HL-60/S4 (cell line): ENCODE data around the gene VOPP1.

ENCODE experiments used
- in situ Hi-C: fragments of 300-500 bp; cut with MboI; formaldehyde crosslinking; loops from 2 replicates; pipeline ENCODE4 v1.14.3; 2022; ENCODE audit warnings: low sequenced_read_pairs

The VOPP1 gene

DNA sequence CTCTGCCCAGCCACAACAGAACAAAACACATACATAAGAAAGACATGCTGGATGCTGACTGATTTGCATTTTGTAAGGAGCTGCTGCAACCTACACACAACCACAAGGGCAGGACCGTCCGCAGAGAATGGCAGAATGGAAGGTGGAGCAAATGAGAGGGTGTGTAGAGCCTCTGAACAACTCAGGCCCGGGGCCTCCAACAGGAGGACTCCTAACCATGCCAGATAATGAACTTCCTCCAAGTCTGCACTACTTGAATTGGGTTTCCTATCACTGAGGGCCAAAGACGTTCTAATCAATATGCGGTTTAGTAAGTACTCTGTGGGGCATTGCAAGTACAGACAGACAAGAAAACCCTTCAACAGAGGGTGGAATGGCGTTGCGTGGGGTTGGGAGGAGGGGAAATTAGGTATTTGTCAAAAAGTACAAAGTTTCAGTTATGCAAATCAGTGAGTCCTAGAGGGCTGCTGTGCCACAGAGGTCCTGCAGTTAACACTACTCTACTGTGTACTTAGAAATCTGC, 14.6 kb downstream of the VOPP1 start:
- in situ Hi-C loops: no loop called here

DNA sequence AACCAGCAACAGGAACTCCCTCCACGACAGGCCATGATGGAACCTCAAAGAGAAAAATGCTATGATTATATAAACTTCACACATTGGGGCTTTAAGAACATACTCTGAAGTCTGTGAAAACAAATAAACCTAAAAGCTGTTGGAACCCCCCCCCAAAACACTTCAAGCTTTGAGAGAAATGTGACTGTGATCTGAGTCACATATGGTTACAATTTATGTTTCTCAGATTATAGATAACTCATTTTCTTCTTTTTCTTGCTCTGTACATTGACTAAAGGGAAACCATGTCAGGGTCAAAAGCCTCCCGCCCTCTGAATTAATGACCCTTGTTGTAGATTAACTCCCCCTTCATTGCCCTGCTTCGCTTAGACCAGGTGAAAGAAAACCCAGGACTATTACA, 15.8 kb downstream of the VOPP1 start:
- in situ Hi-C loops: no loop called here

DNA sequence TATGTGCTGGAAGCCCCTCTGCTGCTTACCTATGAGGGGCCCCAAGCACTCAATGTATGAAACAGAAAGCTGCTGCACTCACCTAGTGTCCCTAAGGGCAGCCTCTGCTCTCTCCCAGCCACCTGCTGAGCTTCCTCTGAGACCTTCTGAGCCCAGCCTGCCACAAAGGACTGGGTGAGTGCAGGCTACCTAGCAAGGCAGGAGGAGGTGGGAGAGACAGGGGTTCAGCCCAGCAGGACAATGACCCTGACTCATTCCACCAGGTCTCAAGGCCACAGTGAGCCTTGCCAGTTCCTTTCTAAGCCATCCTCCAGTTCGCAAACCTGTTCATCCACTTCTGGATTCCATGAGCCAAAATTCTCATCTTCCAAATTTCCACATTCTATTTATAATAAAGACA, 16.3 kb downstream of the VOPP1 start:
- in situ Hi-C loops: no loop called here

DNA sequence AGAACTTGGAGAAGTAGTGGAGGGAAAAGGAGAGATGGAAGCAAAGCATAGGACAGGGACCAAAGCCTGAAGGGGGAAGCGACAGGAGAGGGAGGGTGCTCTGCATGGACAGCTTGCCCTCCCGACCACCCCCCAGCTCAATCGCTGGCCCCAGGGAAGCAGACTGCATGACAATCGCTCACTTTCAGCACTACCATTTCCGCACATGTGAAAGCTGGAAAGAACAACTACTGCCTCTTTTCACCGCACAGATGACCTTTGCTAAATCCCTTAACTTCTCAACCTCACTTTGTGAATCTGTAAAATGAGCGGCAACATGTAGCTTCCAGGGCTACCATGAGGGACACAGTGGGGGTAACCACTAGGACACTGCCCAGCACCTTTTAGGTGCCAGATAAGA, 17.1 kb downstream of the VOPP1 start:
- in situ Hi-C loops: no loop called here

DNA sequence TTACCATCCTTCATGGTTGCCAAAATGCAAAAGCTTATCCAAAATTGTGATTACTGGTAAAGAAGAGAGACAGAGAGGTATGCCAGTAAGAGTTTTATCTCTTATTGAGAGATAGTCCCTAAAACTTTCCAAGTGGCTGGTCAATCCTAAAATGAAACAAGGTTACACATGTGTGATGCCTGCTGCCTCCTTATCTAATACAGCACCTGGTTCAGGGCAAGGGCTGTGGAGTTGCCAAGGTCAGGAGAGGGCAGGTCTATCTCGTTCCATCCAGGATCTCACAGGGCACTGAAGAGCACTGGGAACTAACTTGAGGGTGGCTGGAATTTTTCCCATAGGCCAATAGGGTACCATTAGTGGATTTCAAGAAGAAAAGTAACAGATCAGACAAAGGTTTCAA, 18.3 kb downstream of the VOPP1 start:
- in situ Hi-C loops: no loop called here

DNA sequence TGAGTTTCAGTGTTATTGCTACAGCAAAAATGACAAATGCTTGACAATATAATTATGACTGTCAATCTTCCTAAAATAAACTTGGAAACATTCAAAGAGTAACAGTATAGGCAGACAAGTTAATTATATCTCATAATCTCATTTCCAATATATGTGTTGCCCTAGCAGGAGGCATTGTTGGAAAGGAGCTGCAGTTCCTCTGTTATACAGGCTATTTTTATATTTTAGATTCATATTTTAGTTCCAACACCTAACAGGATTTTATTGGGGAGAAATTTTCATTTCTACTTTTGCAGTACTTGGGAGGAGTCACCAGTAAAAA, 19.3 kb downstream of the VOPP1 start:
- in situ Hi-C loops: no loop called here

DNA sequence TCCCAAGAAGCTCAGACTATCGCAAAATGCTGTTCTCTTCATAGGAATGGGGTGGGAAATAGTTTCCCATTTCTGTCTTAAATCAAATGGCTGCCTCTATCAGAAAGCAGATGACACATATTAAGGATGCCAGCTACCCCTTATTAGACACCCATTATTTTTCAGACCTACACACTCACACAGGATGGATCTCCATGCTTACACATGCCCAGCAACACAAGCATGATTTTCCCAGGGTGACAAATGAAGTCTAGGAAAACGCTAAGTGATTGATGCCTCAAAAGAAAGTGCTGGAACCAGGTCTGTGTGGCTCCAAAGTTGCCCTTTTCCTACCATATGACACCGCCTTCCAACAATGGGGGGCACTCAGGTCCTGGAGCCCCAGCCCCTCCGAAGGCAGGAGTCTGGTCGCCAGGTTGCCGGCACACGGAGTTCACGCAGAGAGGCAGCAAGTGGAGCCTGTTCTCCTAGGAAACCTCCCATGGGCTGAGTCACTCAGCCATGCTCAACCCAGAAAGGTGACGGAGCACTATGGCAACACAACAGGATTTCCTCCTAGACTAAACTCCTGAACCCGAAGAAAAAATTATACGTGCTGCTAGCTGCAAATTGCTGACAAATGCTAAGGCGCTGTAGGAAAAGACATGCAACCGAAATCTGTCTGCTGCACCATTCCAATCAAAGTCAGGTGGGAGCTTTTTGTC, 19.8 kb downstream of the VOPP1 start:
- in situ Hi-C loops: no loop called here

DNA sequence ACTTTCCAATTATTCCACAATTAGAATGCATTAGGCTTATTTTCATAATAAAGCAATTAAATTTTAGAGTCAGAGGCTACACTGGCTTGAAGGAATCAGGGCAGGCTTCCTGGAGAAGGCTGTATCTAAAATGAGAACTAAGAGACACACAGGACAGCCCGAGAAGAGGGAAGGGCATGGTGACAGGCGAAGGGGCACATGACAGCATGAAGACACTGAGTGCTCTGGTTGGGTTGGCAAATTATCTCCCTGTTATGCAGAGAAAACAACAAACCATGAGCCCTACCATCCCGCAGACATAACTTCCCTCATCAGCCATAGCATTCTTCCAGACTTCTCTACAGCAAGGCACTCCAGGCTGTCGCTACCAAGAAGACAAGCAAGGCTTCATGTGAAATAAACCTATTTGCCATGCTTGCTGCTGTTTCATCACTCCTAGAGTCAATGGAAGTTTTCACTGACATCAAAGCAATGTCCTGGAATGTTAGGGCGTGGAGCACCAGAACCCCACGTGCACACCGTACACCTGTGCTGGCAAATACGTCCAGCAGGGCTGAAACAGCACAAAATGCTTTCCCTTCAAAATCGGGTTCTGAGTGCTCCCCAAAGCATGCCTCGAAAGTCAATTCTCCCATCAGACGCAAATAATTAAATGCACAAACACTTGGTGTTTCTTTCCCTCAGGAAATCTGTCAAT, 21.3 kb downstream of the VOPP1 start:
- in situ Hi-C loops: no loop called here

DNA sequence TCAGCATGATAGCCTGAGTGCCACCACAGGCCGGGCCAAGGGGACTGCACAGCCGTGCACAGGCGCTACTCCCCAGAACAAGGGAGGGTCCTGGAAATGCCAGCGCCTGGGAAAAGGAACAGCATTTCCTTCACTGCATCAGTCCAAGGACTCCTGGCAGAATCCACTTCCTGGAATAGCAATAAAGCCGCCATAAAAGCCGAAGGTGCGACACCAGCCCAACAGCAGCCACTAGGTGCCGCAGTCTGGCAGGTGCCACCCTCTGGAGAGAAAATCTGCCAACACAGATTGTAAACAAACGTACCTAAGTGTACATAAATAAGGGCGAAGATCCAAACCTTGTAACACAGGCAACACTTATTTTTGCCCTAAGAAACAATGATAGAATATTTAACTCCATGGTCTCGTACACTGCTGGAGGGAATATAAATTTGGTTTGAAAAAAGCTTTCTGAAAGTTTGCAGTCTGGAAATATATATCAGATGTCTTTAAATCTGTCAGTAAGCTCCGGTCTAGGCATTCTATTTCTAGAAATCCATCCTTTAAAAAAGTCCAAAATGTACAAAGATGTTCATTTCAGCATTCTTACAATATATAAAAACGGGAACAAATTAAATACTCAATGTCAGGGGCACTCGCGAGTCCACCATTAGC, 22.2 kb downstream of the VOPP1 start:
- in situ Hi-C loops: no loop called here

DNA sequence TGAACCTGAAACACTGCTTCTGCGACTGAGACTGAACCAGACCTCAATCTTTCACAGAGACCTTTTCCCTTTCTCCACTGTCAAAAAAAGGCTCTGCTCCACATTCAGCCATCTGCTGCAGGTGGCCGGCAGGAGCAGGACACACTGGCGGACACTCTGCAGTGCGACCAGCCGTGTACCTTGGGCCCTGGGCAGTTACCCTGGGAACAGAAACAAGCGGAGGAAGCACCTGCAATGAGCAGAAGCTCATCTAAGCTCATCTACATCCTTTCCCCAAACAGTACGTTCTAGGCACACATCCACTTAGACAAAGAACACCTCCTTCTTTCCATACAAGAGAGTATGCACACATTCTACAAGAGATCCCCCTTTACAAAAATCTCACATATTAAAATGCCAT, 22.8 kb downstream of the VOPP1 start:
- in situ Hi-C loops: no loop called here

DNA sequence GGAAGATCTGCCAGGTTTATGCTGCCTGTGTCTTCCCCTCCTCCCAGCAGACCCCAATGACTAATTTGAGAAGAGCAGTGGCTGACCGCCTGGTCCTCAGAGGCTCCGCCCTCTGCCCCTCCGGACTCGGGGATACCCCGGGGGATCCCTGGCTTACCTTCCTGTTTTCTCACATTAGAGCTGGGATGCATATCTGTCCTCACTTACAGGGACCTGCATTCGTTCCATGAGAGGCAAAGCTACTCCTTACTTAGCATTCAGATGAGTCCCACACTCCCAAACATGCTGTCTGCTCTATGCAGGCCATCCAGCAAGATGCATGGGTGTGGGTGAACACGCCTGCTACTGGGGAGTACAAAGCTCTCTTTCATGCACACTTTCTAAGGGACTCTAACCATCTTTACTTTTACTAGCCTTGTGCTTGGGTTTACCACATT, 24.0 kb downstream of the VOPP1 start:
- in situ Hi-C loops: no loop called here

DNA sequence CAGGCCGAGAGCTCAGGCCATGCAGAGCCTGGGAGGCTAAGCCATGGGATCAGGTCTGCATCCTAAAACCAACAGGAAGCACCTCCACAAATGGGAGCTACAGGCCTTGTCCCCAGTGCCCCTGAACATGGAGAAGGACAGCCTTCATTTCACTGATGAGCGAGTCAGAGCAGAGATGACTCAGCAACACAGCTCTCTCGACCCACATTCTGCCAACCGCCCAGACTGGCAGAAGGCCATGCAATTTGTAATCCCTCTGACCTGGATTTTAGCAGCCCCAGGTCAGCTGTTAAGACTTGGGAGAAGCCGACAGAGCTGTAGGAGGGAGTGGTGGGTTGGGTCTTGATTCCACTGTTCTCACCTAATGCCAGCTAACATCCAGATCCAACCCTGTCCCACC, 25.5 kb downstream of the VOPP1 start:
- in situ Hi-C loops: no loop called here

DNA sequence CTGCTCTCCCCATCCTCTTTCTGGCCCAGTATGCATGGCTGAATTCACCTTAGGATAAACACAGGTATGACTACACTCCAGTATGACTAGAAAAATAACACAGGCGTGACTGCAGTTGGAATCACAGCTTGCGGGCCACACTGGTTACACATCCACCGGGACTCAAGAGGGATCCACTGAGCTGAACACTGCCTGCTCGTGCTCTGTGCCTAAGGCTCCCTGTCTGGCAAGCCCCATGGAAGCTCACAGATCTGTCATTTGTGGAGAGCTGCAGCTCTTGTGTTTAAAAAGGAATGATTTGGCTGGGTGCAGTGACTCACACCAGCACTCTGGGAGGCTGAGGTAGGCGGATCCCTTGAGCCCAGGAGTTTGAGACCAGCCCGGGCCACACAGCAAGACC, 26.8 kb downstream of the VOPP1 start:
- in situ Hi-C loops: no loop called here

DNA sequence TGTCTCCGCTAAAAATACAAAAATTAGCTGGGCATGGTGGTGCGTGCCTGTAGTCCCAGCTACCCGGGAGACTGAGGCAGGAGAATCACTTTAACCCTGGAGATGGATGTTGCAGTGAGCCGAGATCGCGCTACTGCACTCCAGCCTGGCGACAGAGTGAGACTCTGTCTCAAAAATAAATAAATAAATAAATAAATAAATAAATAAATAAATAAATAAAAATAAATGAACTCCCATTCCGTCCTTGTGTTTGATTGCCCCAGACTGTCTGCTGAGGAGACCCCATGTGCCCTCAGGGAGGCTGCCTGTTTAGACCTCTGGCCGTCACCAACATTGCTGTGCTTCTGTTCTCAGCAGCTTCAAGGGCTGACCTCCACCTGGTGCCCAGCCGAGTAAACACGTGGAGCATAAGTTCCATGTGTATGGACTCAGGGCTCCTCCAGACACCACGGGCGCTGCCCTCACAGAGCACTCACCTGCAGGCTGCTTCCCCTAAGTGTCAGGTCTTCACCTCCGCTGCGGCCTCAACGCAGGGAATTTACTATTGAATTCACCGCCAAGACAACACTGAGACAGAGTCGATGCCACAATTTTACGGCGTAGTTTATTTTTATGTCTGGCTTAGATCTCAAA, 32.0 kb downstream of the VOPP1 start:
- in situ Hi-C loops: no loop called here

DNA sequence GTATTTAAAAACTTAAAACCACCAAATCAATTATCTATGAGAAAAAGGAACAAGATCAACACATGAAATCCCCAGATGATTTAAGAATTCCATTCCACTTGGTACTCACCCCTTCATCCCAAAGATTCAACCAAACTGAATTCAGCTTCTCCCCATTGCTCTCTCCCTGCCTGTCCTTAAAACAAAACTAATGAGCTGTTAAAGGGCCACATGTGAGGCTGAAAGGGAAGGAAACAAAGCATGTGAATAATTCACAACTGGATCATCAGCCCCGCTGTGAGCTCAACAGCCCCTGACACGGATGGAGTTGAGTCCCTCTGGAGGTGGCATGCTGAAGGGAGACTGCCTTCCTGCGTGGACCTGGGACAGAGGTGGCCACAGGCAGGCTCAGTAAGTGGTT, 32.9 kb downstream of the VOPP1 start:
- in situ Hi-C loops: no loop called here

DNA sequence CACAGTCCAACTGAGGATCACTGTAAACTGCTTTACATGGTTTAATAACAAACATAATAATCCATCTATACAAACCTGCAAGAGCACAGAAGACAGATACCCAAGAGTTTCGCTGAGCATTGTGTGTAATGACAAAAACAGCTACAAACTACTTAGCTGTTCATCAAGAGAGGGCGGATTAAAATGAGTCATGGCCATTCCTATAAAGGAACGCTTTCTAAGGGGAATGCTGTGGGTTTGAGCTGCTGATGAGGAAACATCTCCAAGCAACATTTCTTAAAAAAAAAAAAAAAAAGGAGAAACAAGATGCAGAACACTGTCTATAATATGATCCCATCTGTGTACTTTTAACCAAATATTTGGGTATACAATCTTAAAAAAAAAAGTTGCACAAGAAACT, 33.8 kb downstream of the VOPP1 start:
- in situ Hi-C loops: no loop called here

DNA sequence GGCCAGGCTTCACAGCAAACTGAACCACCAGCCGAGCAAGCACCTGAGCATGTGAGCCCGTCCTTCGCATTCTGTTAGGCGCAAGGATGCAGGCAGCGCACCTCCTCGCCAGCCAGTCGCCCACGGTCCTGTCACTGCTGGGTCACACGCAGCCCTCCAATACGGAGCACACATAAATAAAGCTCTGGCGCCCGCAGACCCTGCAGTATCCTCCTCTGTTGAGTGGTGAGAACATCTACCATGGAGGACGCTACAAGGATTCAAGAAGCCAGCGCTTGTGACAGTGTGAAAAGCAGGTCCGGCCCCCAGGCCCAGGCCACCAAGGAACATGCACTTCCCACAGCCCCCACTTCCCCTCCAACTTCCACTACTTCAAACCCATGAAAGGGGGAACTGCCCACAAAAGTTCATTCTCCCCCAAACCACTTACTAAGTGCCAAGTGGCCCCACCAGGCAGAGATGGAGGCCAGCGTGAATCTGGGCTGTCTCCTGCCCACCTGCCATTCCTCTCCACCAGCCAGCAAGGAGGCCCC, 34.8 kb downstream of the VOPP1 start:
- in situ Hi-C loops: no loop called here

DNA sequence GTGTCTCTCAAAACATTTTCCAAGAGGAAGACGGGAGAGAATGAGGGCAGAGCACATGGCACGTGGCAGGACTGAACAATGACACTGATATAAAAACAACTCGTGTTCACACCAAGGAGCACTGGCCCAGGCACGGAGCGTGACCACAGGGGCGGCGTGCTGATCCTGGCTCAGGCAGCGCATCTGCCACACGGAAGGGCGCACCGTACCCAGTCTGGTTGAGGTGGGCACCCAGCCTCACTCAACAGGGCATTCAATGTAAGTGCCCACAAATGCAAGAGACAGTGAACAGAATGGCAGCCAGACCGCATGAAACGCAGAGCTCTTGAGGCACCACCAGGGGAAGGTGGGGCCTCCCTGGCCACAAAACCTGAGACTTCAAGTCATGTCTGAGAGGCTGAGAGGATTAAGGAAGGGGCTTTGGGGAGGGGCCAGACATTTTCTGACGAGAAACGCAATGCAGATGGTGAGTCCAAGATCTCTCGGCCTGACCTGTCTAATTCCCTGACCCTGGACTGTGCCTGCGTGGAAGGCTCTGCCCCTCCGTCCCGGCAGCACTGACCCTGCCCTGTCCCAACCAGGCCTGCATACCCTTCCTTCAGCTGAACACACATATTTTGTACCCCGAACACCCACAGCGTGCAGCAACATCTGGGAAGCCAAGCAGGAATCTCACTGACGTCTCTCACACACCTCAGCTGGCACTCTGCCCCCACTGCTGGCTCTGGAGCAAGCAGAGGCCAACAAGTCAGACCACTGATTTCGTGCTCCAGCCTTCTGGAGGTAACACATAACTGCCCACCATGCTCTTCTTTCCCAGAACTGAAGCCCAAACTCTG, 35.5 kb downstream of the VOPP1 start:
- in situ Hi-C loops: no loop called here

DNA sequence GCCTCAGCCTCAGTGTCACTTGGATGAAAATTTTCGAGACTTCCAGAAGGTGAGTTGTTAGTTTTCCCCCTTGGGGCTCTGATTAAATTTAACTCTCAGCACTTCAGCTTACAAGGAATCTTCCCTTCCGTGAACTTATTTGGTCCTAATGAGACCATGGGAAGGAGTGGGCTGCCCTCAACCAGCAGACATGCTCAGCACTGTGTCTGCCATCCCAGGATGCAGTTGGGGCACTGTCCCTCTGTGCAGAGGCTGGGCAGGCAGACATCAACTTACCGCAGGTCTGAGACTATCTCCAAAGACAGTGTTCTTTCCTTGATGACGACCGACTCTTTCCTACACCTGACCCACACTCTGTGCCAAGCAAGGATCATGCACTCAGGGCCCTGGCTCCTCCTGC, 36.7 kb downstream of the VOPP1 start:
- in situ Hi-C loops: no loop called here

DNA sequence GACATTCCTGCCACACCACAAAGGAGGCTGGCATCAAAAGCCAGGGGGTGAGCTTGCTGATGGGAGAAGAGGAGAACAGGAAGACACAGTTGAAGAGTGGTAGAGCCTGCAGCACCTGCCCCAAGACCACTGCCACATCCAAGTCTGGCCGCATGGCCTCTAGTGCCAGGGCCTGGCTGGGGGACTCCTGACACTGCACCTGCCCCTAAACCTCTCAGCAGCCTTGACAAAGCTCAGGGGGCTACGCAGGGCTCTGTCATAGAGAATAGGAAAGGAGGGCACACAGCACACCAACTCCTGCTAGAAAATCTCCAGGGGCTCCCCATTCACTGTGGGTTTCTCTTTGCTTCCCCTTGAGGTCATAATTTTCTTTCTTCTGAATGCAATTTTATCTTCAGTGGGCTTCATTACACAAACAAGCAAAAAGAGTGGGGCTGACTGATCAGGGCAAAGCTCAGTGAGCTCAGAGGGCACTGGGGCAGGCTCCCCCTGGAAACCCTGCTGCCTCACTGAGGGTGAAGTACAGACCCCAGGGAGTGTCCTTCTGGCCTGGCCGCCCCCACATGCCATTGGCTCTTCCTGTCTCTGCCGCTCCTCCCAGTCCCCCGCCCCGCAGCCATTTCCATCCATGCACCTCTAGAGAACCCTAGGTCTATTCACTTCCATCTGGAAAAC, 37.2 kb downstream of the VOPP1 start:
- in situ Hi-C loops: no loop called here
